Cortex of kidney (tissue), 1 donor: Measurements from ENCODE around the gene KIT.
"Not testable (repeated sequence)": the region's sequence is repeated elsewhere in the genome, so short reads cannot be mapped to it uniquely, and the experiment has no call there.

Experiments used
- DNase-seq: peaks from one replicate; lab custom pipeline; 2025; lab: John Stamatoyannopoulos, UW

Gene KIT

DNA sequence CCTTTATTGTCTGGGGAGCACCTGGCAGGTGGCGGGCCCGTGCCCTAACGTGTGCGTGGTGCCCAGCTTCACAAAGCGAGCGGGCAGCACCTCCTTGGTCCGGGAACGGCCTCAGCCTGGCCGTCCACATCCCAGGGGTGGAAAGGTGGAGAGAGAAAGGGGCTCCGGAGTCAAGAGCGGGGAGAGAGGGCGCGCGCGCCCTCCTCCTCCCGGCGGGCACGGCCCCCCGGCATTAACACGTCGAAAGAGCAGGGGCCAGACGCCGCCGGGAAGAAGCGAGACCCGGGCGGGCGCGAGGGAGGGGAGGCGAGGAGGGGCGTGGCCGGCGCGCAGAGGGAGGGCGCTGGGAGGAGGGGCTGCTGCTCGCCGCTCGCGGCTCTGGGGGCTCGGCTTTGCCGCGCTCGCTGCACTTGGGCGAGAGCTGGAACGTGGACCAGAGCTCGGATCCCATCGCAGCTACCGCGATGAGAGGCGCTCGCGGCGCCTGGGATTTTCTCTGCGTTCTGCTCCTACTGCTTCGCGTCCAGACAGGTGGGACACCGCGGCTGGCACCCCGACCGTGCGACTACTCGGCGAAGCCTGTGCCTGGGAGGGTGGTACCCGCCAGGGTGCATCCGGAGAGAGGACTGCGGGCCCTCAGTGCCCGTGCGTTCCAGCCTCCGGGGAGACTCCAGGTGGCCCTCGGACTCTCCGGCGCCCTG, at the start of gene KIT:
Gene KIT (plus strand): TSS at position 407 of the 701 bp plus-strand sequence. CDS start 58 bp downstream, at position 465.
- no peak for DNase-seq

DNA sequence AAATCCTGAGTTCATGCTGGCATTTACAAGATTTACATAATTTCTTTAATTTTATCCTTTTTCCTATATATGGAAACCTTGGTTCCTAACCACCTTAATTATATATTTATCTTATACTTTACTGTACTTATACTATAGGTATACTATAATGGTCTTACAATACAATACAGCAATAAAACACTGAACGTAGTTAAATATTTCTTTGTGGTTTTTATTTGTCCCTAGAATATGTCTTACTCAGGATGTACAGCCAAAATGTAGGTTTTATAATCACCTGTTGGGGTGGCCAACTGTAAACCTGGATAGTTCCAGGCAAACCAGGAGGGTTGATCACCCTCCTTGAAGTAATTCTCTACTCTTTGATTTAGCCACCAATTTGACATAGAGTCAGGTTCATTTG, 48.4 kb upstream of the KIT start:
- no peak for DNase-seq

DNA sequence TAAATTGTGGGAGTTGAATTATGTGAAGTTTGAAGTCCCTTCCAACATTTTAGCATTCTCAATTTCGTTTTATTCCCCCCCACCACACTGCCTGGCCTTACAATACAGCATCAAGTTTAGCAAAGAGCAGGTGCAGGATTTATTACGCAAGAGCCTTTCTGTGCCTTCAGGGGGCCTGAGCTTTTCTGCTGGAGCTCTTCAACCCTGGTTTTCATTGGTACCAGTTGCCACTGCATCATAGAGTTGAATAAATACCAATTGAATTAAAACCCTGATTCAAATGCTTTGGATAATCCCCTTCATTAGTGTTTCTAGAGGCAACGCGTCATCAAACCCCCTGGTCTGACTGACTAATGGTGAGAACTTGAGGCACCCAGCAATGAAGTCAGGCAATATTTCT, 43.6 kb upstream of the KIT start:
- DNase-seq = no peak

DNA sequence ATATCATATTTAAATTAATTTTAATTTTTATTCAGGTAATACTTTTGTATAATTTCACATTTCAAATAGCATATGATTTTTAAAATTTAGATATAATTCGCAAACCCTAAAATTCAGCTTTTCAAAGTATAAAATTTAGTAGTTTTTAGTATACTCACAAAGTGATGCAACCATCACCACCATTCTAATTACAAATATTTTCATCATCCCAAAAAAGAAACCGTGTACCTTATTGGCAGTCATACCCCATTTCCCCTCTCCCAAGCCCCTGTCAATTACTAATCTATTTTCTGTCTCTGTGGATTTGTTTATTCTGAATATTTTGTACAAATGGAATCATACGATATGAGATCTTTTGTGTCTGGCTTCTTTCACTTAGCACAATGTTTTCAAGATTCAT, 37.0 kb upstream of the KIT start:
- DNase-seq = no peak

DNA sequence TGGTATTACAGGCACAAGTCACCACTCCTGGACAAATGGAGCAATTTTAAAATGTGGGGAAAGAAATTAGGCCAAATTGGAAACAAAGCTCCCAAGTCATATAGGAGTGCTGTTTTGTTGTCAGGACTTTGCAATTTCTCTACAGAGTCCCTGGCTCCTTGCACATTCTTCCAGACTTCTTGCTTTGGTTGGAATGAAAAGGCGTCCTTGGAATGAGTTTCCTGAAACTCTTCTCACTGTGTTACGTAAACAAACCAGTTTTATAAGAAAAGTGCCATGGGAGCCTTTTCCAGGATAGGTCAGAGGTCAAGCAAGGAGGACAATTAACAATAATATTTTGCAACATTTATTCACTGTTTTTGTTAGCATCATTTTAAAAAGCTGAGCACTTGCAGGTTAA, 32.4 kb upstream of the KIT start:
- no peak for DNase-seq

DNA sequence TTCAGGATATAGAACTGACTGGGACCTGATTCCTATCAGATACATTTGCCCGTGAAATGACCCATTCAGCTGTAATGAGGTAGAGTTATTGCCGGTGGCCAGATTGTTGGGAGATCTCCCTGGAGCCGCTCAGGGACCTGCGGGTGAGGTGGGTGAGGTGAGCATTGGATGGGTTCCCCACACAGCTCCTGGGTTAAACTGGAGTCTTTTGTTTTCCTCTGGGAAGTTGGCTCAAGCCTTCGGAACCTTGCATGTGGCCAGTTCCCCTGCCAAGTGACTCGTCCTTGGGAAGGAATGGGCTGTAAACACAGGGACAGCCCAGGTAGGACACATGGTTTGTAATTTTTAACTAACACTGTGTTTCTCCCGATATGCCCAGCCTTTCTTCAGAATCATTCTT, 31.6 kb upstream of the KIT start:
- DNase-seq = no peak

DNA sequence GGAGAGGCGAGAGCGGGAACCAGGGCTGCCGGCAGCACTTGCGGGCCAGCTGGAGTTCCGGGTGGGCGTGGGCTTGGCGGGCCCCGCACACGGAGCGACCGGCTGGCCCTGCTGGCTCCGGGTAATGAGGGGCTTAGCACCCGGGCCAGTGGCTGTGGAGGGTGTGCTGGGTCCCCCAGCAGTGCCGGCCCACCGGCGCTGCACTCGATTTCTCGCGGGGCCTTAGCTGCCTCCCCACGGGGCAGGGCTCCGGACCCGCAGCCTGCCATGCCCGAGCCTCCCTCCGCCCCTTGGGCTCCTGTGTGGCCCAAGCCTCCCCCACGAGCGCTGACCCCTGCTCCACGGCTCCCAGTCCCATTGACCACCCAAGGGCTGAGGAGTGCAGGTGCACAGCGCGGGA, 25.2 kb upstream of the KIT start:
- DNase-seq = no peak

DNA sequence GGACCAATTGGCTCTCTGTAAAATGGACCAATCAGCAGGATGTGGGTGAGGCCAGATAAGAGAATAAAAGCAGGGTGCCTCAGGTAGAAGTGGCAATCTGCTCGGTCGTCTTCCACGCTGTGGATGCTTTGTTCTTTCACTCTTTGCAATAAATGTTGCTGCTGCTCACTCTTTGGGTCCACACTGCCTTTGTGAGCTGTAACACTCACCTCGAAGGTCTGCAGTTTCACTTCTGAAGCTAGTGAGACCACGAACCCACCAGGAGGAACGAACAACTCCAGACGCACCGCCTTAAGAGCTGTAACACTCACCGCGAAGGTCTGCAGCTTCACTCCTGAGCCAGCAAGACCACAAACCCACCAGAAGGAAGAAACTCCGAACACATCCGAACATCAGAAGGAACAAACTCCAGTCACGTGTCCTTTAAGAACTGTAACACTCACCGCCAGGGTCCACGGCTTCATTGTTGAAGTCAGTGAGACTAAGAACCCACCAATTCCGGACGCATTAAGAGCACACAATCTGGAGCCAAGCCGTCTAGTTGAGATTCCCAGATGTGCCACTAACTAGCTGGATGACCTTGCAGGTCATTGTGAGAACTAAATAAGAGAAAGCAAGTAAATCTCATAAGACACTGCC, 24.5 kb upstream of the KIT start:
- not testable (repeated sequence) for DNase-seq

DNA sequence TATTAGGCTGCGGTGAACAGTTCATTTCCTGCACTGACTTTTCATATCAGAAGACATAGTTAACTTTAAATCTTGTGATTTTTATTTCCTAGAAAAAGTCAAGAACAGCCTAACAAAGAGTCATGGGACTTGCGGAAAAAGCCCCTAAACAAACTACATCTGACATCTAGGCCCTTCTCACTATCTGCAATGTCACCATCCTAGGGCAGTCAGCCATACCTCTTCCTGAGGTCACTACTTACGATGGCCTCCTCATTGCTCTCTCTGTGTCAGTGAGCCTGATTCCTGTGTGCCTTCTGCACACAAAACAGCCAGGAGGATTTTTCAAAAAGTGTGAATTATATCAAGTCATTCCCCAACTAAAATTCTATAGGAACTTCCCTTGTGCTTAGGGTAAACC, 22.4 kb upstream of the KIT start:
- DNase-seq = no peak

DNA sequence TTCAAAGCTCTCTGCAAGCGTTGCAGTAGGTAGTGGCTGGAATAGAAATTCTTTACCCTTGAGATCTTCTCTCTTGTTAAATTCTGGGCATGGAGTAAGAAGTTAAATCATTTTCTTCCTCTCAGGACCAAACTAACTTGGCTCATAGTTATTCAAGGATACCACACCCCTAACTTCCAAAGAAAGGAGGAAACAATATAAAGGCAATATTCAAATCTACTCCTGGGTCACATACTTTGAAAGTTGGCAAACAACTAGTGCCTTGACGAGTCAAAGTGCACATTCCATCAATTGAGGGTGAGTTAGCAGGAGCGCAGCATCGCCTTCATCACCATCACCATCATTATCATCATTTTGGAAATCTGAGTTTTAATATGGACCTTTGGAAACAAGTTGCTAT, 20.4 kb upstream of the KIT start:
- DNase-seq = no peak

DNA sequence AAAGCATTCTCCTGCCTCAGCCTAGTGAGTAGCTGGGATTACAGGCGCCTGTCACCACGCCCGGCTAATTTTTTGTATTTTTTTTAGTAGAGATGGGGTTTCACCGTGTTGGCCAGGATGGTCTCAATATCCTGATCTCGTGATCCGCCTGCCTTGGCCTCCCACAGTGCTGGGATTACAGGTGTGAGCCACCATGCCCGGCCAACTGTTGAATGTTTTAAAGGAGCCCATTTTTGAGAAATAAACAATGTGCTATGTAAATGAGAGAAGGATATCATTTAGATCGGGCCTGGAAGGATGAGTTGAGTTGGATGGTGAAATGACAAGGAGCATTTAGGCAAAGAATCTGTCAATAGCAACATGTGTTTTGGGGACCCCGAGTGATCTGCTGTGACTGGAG, 16.7 kb upstream of the KIT start:
- DNase-seq = not testable (repeated sequence)

DNA sequence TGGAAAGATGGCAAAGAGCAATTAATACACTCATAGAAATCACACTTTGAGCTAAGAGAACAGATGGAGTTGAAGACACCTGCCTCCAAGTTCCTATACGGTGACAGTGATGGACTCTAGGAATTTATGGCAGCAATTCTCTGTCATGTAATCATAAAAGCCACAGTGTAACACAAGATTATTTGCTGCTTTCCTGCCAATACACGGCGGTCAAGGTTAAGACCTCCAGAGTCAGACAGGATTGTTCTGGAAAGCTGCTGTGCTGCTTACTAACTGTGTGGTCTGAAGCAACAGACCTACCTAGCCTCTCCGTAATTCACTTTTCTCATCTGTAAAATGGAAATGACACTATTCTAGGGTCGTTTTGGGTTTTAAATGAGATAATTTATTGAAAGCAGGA, 14.6 kb upstream of the KIT start:
- no peak for DNase-seq

DNA sequence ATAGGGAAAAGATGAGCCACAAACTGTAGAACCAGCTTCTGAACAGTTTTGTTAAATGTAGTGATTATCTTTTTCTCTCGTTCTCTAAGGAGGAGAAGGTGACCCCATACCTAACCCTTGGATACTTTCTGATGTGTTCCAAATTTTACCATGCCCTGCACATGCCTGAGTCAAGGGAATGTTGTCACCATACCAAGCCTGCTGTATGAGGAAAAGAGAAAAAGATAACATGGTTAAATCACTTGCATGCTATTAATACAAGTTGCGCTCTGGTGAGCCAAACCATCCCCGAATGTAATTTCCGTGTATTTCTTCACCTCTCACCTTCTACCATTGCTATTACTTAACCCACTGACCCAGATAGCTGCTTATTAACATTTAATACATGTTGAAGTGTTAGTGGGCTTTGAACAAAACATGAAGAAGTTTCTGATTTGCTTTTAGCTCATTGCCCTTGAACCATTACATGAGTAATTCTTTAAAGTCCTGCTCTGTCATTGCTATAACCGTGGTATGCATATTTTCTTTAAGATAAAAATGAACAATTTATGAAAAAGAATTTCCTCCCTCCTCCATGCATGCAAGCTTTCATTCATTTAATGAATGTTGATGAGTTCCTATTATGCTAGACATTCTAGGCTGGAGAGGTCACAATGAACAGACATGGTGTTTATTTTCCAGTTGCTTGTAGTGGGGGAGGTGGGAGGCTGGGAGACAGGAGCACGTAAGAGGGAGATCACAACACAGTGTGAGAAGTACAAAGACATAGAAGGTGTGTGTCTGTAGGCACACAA, 13.6 kb upstream of the KIT start:
- no peak for DNase-seq

DNA sequence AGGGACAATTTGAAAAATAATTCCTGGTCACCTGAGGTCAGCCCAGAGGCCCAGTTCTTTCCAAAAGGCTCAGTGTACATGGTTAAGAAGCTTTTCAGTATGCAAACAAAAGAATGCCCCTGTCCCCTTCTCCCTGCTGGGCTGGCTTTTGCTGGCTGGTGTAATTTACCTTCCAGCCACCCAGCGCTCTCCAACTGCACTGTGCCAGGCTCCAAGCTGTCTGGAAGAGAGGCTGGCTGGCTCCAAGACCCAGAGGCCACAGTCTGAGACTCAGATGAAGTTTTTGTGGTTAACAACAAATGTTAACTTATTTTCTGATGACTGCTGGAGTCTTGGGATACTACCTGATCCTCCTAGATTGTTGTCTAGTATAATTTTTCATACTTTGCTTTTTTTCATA, 11.9 kb upstream of the KIT start:
- no peak for DNase-seq

DNA sequence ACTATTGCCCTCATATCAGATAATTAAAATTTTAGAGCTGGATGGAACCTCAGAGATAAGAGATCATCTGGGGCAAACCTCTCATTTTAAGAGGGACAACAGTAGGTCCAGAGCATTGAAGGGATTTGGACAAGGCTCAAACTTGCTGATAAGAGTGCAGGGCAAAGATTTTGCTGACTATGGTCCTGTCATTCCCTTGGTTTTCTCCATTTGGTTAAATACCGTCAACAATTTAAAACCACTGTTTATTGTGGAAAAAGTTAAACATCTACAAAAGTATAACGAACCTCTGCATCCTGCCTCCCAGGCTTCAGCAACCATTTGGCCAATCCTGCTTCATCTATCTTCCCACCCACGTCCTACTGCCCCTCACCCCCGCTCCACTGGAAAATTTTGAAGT, 10.7 kb upstream of the KIT start:
- DNase-seq = no peak

DNA sequence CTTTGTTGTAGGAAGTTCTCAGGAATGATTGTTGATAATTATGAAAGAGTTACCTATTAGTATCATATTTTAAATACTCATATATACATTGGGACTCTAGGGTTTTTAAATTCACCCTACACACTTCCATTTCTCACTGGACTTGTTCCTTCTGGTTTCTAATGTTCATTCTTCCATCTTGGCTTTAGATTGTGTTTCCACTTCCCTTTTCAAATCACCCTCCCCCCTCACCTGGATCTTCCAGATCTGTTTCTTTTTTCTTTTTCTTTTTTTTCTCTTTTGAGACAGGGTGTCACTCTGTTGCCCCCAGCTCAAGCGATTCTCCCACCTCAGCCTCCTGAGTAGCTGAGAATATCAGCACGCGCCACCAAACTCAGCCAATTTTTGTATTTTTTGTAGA, 6.7 kb upstream of the KIT start:
- DNase-seq = no peak

DNA sequence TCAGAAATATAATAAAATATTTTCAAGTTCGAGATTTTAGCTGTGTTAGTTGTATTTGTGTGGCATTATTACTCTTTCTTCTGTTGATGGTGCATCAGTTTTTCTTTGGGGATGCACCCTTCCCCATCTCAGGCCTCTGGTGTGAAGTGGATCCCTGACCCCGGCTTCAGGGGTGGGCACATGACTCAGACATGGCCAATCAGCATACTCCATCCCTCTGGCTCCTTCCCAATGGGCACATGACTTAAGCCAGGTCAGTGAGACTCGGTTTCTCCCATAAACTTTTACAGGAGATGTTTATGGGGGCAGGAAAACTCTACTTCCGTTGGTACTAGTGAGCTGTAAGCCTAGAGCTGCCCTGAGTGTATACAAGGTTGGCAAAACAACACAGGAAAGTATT, 3.0 kb upstream of the KIT start:
- DNase-seq = no peak

DNA sequence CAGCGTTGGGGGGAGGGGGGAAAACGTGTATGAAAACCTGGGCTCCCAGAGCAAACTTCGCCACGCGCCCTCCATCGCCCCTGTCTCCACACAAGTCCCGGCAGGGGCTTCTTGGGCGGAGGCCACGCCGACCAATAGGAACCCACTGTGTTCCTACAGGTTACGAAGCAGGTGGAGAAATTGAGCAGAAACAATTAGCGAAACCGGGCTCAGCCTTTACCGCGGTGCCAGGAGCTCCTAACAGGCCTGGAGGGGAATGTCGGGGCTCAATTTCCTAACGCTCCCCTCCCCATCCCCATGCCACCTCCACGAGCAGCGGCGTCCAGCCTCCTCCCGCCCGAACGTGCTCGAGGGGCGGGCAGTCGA, 589 bp upstream of the KIT start:
- DNase-seq = no peak

DNA sequence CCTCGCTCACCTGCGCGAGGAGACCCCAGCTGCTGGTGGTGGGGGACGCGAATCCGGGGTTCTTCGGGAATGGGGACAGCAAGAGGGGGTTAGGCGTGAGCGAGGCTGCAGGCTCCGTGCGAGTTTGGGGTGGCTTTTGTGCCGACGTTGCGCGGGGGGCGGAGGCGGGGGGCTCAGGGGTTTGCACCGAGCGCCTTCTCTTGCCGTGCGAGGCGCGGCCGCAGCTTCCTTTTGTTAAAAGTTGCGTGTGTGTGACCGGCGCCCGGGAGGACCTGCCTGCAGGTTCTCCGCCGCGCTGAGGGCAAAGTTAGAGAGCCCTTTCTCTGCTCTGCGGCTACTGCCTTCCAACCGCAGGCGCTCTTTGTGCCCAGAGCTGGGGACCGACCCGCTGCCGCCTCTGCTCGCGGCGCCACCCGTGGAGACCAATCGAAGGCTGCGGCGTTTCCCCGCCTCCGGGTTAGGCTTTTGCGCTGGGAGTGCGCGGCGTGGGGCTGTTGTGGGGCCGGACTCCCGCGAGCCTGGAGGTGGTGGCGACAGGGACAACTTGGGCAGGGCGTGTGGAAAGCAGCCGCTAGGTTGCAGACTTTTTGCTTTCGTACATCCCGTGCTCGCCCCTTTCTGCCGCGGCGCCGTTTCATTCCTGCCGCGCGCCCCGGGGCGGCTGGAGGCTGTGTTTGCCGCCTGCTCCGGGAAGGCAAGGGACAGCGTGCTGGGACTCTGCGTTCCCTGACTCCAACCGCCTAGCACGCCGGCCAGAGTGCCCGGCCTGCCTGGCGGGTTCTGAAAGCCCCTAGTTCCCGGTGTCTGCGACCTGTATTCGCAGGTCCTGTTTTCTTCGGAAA, 716 bp downstream of the KIT start:
- no peak for DNase-seq

DNA sequence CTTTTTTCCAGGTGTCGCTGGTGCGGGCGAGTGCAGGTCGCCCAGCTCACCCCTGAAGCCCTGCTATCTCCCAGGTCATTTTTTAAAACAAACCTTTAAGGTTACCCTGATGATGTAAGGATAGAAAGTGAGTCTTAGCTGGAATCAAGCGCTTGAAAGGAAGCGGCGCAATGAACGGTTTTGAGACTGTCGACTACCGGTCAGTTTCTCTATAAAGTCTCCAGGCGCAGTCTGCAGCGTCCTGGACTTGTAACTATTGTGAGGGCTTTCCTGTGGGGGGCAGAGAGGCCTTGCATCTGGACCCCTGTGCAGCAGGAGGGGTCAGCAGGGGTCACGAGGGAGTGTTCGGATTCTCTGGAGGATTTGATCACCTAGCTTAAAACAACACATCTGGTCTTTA, 1.6 kb downstream of the KIT start:
- DNase-seq = no peak

DNA sequence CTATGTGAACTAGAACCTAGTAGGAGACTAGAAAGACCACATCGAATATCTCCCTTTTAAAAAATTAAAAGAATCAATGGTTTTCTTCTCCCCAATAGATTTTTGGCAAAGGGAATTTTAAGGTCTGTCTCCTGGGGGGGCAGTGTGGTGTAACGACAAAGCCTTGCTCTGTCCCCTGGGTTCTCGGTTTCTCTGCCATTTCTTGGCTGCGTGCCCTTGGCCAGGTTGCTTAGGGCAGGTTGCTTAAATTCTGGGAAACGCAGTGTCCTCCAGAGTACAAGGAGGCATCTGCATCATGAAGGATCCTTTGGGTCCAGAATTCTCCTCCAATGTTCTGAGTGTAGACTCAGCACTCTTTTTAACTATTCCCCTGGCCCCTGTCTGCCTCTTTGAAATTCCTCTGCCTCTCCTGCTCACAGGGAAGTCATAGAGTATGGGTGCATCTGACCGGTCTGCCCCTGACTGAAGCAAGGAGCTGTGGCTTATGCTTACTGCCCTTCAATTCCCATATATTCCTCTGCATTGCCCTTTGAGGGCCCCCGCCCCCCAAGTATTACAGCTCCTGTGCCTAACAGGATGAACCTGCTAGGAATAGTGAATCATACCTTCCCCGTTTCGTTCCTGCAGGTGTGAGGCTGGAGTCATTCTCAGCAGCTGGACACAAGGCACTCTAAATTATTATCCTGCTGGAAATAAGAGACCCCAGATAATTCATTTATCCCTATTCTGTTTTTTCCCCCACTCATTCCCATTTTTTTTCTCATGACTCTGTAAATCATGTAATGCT, 2.2 kb downstream of the KIT start:
- no peak for DNase-seq

DNA sequence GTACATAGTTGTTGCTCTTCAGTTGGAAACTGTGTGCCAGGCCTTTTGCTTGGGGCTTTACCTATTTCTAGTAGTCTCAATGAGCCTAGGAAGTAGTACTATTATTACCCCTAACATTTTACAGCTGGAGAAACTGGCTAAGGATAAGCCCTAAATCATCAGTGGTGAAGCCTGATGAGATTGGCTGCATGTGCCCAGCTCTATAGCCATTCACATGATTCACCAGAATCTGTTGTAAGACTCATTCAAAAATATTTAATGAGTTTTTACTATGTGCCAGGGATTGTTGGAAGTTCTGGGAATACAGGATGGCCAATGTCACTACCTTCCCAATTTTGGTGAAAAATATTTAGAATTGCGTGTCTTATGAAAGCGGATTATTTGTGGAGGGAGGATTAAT, 2.8 kb downstream of the KIT start:
- no peak for DNase-seq
